ENCODE measurements around the gene WDR88. TPM values are rescaled to one million over a fixed set of nuclear protein-coding genes. Genes with fewer than 3 reads are reported as not detected.

Gene WDR88
- total RNA-seq, 1 donor from 2014 or later: not detected

- H3K4me3 ChIP-seq (ENCODE audit: low read depth, low read length): no peak overlapping the region
- TF ChIP-seq, protein P1, sequence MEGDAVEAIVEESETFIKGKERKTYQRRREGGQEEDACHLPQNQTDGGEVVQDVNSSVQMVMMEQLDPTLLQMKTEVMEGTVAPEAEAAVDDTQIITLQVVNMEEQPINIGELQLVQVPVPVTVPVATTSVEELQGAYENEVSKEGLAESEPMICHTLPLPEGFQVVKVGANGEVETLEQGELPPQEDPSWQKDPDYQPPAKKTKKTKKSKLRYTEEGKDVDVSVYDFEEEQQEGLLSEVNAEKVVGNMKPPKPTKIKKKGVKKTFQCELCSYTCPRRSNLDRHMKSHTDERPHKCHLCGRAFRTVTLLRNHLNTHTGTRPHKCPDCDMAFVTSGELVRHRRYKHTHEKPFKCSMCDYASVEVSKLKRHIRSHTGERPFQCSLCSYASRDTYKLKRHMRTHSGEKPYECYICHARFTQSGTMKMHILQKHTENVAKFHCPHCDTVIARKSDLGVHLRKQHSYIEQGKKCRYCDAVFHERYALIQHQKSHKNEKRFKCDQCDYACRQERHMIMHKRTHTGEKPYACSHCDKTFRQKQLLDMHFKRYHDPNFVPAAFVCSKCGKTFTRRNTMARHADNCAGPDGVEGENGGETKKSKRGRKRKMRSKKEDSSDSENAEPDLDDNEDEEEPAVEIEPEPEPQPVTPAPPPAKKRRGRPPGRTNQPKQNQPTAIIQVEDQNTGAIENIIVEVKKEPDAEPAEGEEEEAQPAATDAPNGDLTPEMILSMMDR (conservative IDR thresholded peaks at IDR 0.05; ENCODE audit: low read depth, low read length): no peak
- peak; percentile 38 for DNase-seq (ENCODE audit: low read depth)
Observed at GRCh38 chr19:33094436-33095067, 37.4 kb upstream of the WDR88 start.

- no peak overlapping the region for H3K4me3 ChIP-seq (ENCODE audit: low read depth, low read length)
- TF ChIP-seq, protein P1 (conservative IDR thresholded peaks at IDR 0.05; ENCODE audit: low read depth, low read length): no peak
- no peak for DNase-seq (ENCODE audit: low read depth)
Observed at GRCh38 chr19:33096005-33096404, 35.9 kb upstream of the WDR88 start.

GRCh38 chr19:33098055-33098534 lies 33.8 kb upstream of the WDR88 start:
- TF ChIP-seq, protein P1 (conservative IDR thresholded peaks at IDR 0.05; ENCODE audit: low read depth, low read length): no peak
- no peak overlapping the region for H3K4me3 ChIP-seq (ENCODE audit: low read depth, low read length)
- peak; percentile 86 for DNase-seq (ENCODE audit: low read depth)

GRCh38 chr19:33100894-33101644 lies 30.8 kb upstream of the WDR88 start:
- DNase-seq (ENCODE audit: low read depth): no peak
- no peak overlapping the region for H3K4me3 ChIP-seq (ENCODE audit: low read depth, low read length)
- TF ChIP-seq, protein P1 (conservative IDR thresholded peaks at IDR 0.05; ENCODE audit: low read depth, low read length): no peak

DNA sequence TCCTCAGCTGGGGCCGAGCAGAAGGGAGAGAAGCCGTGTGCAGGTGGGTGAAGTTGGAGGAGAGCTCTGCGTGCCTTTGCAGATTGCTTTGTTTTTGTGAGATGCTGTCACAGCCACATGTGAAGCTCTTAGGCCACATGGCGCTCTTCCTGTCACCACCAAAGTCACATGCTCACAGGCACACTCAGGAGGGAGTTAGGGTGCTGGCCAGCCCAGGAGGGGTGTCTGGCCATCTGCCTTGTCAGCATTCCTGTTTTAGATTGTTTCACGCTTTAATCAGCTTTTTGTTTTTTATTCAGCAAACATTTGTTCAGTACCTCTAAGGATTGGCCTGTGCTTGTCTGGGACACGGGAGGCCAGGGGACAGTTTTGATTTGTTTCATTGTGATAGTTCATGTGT lies 29.0 kb upstream of the WDR88 start:
- no peak overlapping the region for H3K4me3 ChIP-seq (ENCODE audit: low read depth, low read length)
- no peak for DNase-seq (ENCODE audit: low read depth)
- TF ChIP-seq, protein P1 (conservative IDR thresholded peaks at IDR 0.05; ENCODE audit: low read depth, low read length): no peak

- H3K4me3 ChIP-seq (ENCODE audit: low read depth, low read length): no peak overlapping the region
- TF ChIP-seq, protein P1 (conservative IDR thresholded peaks at IDR 0.05; ENCODE audit: low read depth, low read length): no peak
- no peak for DNase-seq (ENCODE audit: low read depth)
Observed at GRCh38 chr19:33108161-33108560, 23.8 kb upstream of the WDR88 start.

Data from epithelial cell of proximal tubule (primary cell).